Measurements from ENCODE around the gene MYO3A.
"Not testable (repeated sequence)": the region's sequence is repeated elsewhere in the genome, so short reads cannot be mapped to it uniquely, and the experiment has no call there.

Gene MYO3A

DNA sequence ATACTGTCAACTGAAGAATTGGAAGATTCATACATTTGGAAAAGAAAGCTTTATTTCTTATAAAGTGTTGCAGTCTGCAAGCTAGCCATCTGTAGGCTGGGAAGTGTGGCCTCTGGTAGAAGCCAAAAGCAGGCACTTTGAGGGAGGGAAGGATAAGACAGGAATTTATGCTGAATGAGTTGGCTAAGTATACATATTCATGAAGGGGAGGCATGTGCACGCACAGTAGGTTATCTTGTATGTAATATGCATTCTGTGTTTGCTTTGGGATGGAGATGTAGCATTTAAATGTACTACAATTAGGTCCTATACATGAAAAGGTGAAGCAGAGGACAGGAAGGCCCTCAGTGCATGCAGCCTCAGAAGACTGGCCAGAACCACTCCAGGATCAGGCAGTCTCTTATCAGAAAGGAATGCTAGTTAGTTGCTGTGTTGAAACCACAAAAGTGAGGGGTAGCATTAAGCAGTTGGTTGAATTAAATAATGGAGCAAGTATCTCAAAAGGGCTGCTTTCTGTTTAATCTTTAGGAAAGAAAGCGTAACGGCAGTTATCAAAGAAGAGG lies 40.9 kb downstream of the MYO3A start:
- DNase-seq (ENCODE audit: low spot score): no peak

DNA sequence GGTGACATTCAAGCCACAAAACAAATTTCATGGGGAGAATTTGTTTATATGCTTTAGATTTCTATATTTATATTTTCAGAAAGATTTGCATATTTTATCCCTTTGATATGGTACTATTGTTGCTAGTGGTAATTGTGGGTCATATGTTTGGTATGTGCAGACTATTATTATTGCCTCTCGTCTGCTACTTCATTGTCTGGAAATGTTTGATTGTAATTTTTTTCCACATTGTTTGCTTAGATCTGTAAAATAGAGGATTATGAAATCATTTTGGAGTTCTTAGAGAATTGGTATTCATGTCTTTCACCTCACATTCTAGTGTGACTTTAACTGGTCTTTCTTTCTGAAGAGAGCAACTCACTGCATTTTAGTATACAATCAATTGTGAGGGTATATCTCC lies 44.7 kb downstream of the MYO3A start:
- DNase-seq (ENCODE audit: low spot score): no peak

DNA sequence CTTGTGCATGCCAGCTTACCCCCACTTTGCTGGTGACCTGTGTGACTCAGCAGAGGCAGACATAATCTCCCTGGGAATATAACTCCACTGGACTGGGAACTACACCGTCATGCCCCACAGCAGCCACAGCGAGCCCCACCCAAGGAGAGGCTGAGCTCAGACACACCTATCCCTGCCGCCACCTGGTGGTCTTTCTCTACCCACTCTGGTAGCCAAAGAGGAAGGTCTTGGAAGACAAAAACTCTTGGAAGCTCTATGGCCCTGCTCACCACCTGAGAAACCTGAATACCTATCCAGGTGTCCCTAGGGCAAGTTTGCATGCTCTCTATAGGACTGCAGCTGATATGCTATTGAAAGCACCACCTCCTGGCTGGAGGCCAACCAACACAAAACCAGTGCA lies 48.1 kb downstream of the MYO3A start:
- no peak for DNase-seq (ENCODE audit: low spot score)

- DNase-seq (ENCODE audit: low spot score): no peak
Observed at GRCh38 chr10:25988583-25988982, 54.6 kb downstream of the MYO3A start.

GRCh38 chr10:25989951-25990350 lies 55.9 kb downstream of the MYO3A start:
- DNase-seq (ENCODE audit: low spot score): no peak

- DNase-seq (ENCODE audit: low spot score): no peak
Observed at GRCh38 chr10:25999295-25999981, 65.4 kb downstream of the MYO3A start.

- no peak for DNase-seq (ENCODE audit: low spot score)
Observed at GRCh38 chr10:26000971-26001370, 66.9 kb downstream of the MYO3A start.

GRCh38 chr10:26002466-26002865 lies 68.4 kb downstream of the MYO3A start:
- DNase-seq (ENCODE audit: low spot score): not testable (repeated sequence)

GRCh38 chr10:26015092-26015491 lies 81.1 kb downstream of the MYO3A start:
- no peak for DNase-seq (ENCODE audit: low spot score)

- DNase-seq (ENCODE audit: low spot score): no peak
Observed at GRCh38 chr10:26022831-26023230, 88.8 kb downstream of the MYO3A start.

DNA sequence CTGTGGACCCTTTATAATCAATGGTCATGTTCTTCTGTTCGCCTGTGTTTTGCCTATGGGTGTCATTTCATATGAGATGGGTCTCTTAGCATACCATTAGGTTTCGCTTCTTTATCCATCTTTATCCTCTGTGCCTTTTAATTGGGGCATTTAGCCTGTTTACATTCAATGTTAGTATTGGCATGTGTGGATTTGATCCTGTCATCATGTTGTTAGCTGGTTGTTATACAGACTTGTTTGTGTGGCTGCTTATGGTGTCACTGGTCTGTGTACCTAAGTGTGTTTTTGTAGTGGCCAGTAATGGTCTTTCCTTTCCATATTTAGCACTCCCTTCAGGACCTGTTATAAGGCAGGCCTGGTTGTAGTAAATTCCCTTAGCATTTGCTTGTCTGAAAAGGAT lies 90.3 kb downstream of the MYO3A start:
- no peak for DNase-seq (ENCODE audit: low spot score)

- DNase-seq (ENCODE audit: low spot score): no peak
Observed at GRCh38 chr10:26025523-26025922, 91.5 kb downstream of the MYO3A start.

- no peak for DNase-seq (ENCODE audit: low spot score)
Observed at GRCh38 chr10:26029858-26030257, 95.8 kb downstream of the MYO3A start.

DNA sequence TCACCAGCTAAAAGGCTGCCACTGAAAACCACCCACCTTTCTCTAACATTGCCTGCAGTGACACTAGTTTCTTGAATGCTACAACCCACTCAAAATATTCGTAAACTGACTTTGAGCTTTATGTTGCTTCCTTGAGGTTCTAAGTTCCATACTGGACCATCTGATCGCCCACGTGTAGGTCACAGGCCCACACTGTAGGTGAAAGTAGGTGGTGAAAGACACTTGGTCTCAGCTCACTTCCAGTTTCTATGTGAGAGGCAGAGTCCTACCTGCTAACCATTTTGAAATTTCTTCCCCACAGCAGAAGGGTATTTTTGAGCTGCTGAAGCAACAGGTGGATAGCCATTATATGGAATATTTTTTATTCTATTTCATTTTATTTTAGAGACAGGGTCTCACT lies 97.3 kb downstream of the MYO3A start:
- DNase-seq (ENCODE audit: low spot score): no peak

DNA sequence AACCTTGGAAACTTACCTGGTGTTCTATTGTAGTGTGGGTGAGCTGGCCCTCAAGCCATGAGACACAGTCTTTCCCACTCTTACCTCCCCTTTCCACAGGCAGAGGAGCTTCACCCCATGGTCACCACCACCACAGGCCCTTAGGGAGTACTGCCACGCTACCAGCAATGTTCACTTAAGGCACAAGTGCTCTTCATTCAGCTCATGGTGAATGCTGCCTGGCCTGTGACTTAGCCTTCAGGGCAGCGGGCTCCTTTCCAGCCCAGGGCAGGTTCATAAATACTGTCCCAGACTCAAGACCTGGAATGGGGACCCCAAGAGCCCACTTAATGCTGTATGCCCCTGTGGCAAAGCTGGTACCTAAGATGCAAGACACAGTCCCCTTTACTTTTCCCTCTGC lies 109.4 kb downstream of the MYO3A start:
- no peak for DNase-seq (ENCODE audit: low spot score)

DNA sequence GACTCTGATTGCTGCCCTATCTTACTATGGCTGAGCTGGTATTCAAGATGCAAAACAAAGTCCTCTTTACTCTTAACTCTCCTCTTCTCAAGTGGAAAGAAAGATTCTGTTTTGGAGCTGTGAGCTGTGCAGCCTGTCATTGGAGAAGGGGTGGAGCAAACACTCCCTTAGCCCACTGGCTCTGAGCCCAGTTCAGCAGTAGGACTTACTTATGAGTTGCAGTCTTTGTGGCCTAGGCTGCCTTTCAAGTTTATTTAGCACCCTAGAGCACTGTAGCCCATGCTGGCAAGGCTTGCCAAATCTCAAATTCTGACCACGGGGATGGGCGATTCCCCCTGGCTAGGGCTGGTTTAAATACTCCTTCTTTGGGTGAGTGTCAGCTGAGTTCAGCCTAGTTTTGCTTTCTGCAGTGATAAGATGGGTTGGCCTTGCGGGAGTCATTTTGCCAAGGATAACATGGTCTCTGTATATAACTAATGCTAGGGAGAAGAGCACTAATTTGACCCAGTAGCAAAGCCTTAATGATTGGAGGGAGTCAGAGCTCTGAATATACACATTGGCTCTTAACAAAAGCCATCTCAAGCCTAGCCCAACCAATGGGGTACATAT lies 110.2 kb downstream of the MYO3A start:
- DNase-seq (ENCODE audit: low spot score): no peak

- DNase-seq (ENCODE audit: low spot score): no peak
Observed at GRCh38 chr10:26046073-26046700, 112.2 kb downstream of the MYO3A start.

GRCh38 chr10:26048756-26049155 lies 114.7 kb downstream of the MYO3A start:
- no peak for DNase-seq (ENCODE audit: low spot score)

GRCh38 chr10:26052326-26052725 lies 118.3 kb downstream of the MYO3A start:
- no peak for DNase-seq (ENCODE audit: low spot score)

DNA sequence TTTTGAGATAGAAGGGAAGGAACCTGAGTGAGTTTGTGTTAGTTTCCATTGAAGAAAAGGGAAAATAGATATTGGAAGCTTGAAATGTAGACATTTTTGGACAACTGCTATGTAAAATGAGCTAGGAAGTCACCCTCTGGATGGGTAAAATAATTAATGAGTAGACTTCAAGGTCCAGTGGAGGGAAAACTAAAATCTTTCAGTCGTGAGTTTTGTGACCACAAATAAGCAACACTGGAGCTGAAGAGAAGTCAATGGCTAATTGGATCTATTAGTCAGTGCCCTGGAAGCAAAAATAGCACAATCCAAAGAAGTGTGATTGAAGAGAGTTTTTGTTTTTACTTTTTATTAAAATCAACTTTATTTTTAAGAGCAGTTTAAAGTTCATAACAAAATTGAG lies 123.4 kb downstream of the MYO3A start:
- DNase-seq (ENCODE audit: low spot score): no peak

DNA sequence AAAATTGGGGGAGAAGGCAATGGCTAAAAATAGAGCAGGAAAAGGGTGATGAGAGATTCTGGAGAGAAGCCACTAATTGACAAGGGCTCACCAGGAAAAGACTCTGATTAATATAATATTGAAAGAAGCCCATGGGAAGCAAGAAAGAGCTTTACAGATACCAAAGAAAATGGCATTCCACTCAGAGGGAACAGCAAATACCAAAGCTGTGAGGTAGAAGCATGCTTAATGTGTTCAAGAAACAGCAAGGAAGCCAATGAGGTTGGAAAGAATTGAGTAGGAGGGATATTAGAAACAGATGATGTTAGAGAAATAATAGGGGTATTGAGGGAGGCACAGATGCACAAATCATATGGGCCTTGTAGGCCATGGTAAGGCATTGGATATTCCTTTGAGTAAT lies 130.1 kb downstream of the MYO3A start:
- DNase-seq (ENCODE audit: low spot score): no peak

DNA sequence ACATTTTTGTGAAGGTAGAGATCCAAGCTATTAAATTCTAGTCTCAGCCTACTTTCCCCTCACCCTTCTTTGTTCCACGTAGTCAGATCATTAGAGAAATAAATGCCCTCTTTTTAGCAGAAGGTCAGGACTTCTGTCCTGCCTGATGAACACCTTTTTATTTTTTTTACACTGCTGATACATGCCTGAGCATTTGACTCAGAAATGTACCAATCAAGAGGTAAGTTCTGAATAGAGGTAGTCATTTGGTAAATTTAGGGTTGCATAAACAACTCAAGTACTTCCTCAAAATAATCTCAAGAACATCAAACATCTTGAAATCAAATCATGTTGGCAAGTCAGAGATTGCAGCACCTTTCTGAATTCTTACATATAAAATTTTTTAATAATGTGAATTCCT lies 133.7 kb downstream of the MYO3A start:
- no peak for DNase-seq (ENCODE audit: low spot score)

- DNase-seq (ENCODE audit: low spot score): not testable (repeated sequence)
Observed at GRCh38 chr10:26080971-26081370, 146.9 kb downstream of the MYO3A start.
